Measurements from ENCODE around the gene PDCD1.

DNA sequence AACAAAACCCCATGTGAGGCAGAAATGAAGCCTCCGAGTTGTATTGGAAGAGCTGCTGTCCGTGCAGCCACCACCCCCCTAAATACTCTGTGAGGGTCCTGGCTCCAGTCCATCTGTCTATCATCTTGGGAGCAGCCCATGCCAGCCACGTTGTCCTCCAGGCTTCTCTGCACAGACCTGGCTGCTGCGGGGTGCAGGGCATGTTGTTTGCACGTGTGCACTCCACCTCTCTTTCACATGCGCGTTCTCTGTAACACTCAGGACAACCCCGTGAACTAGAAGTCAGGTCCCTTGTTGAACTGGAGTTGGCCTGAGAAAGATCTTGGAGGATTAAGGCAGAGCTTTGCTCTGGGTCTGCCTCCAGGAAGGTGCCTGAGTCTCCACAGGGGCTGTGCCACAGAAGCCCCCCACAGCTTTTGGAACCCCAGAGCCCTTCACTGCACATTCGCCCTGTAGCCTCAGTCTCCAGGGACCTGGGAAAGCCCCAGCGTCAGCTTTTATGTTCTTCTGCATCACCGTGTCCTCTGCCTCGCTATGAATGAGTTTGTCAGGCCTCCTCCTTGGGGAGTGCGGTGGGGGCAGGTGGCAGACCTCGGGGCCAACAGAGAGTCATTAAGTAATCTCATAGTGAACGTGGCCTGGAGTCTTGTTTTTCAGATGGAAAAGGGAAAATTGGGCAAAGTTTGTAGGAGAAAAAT is 27.4 kb upstream of the PDCD1 start:
- TF ChIP-seq FOXM1 (CRISPR knock-in tag; IDR thresholded peaks at IDR 0.05) (no peak), TOPORS (CRISPR knock-in tag; IDR thresholded peaks at IDR 0.05) (no peak)
